GM12878 (cell line): ENCODE data around the gene EFCAB9. TPM values are rescaled to one million over a fixed set of nuclear protein-coding genes. Genes with fewer than 3 reads are reported as not detected.

Experiments
- ATAC-seq: fragments of 200-7000 bp; cut with Tn5 transposase; 3 replicates; pipeline ENCODE4 v1.9.1; 2020; ENCODE audit warnings: mild to moderate bottlenecking, moderate library complexity
- BruUV-seq: library from RNA; stranded (reverse); fragments of 400-500 nt; replicated peaks from 2 replicates; lab custom pipeline; 2021; lab: Mats Ljungman, UMichigan
- CTCF ChIA-PET: fragments of 300-600 bp; sonication (Branson Sonifier 250); formaldehyde crosslinking; extraction: SDS; loops from one replicate; lab custom pipeline; 2021; ENCODE audit warnings: inconsistent platforms; lab: Yijun Ruan, JAX
- POLR2A ChIA-PET: fragments of 350-600 bp; formaldehyde crosslinking; extraction: SDS; loops from one replicate; lab custom pipeline; 2021; ENCODE audit warnings: inconsistent platforms; lab: Charles Lee
- RAD21 ChIA-PET: fragments of 300-600 bp; sonication (Branson Sonifier 250); formaldehyde crosslinking; loops from one replicate; lab custom pipeline; 2023; ENCODE audit warnings: antibody characterized with exemption; ENCODE audit not compliant: unreplicated experiment; lab: Charles Lee
- SMC1A ChIA-PET: fragments of 300-600 bp; sonication (Branson Sonifier 250); formaldehyde crosslinking; loops from one replicate; lab custom pipeline; 2023; ENCODE audit not compliant: unreplicated experiment, uncharacterized antibody; lab: Charles Lee
- DNase-seq: peaks from one replicate; pipeline ENCODE4 v3.0.0-alpha.2; 2011; ENCODE audit warnings: low read depth, low spot score
- FAIRE-seq: peaks from 3 replicates; lab custom pipeline; 2011; peaks lifted over from hg19 to GRCh38; lab: Jason Lieb, UNC
- H2AFZ ChIP-seq: 2 replicates; pipeline ENCODE4 v1.6.0; 2011; ENCODE audit warnings: low read depth, low read length, control low read depth; ENCODE audit not compliant: control insufficient read depth
- H3K27ac ChIP-seq: 2 replicates; pipeline ENCODE4 v1.5.1; 2011; ENCODE audit warnings: control low read depth; ENCODE audit not compliant: control insufficient read depth, insufficient read depth
- H3K27me3 ChIP-seq, 2 experiments: replicated peaks in 1 of 2; 2 replicates each; pipeline versions ENCODE4 v1.6.0 to v1.6.1; 2011; ENCODE audit warnings: low read length in 1 of 2; ENCODE audit not compliant: control insufficient read depth in 2 of 2, insufficient read depth in 2 of 2
- H3K36me3 ChIP-seq, 2 experiments: 2 replicates each; pipeline ENCODE4 v1.5.1; 2011; ENCODE audit warnings: low read length in 1 of 2; ENCODE audit not compliant: control insufficient read depth in 2 of 2, insufficient read depth in 2 of 2
- H3K4me1 ChIP-seq: 2 replicates; pipeline ENCODE4 v1.6.1; 2011; ENCODE audit warnings: mild to moderate bottlenecking, low read length, moderate library complexity, mixed read lengths; ENCODE audit not compliant: control insufficient read depth, insufficient read depth
- H3K4me2 ChIP-seq: 2 replicates; pipeline ENCODE4 v1.6.0; 2011; ENCODE audit warnings: control low read depth; ENCODE audit not compliant: control insufficient read depth, insufficient read depth
- H3K4me3 ChIP-seq: fragments of 200-600 bp; sonication (generic); 2 replicates; pipeline ENCODE4 v1.5.1; 2016
- H3K79me2 ChIP-seq: 2 replicates; pipeline ENCODE4 v1.6.0; 2011; ENCODE audit warnings: low read length; ENCODE audit not compliant: control insufficient read depth, insufficient read depth
- H3K9ac ChIP-seq: 2 replicates; pipeline ENCODE4 v1.8.0; 2011; ENCODE audit warnings: low read length, control low read depth, mixed read lengths; ENCODE audit not compliant: control insufficient read depth, insufficient read depth
- H3K9me3 ChIP-seq: replicated peaks from 3 replicates; pipeline ENCODE4 v1.5.1; 2011; ENCODE audit warnings: mild to moderate bottlenecking, low read length; ENCODE audit not compliant: control insufficient read depth, insufficient read depth
- H4K20me1 ChIP-seq: 2 replicates; pipeline ENCODE4 v1.6.0; 2011; ENCODE audit not compliant: control insufficient read depth, insufficient read depth
- BCL3 ChIP-seq: IDR thresholded peaks from 2 replicates; pipeline ENCODE4 v1.6.1; 2011; ENCODE audit warnings: borderline replicate concordance, low read depth, mild to moderate bottlenecking, moderate library complexity, low read length; ENCODE audit not compliant: insufficient read depth, poor library complexity, severe bottlenecking
- BHLHE40 ChIP-seq, 2 experiments: fragments of 450-650 bp in 1 of 2; IDR thresholded peaks; 2 replicates each; pipeline ENCODE4 v1.6.1; 2011 to 2017; ENCODE audit warnings: low read depth in 2 of 2, borderline replicate concordance in 1 of 2, improper control_type of control experiment in 1 of 2, low read length in 1 of 2, mild to moderate bottlenecking in 1 of 2
- KAT2A ChIP-seq: conservative IDR thresholded peaks from 2 replicates; pipeline ENCODE4 v1.6.1; 2011; ENCODE audit warnings: low read depth, low read length; ENCODE audit not compliant: control insufficient read depth
- MEF2A ChIP-seq: IDR thresholded peaks from 2 replicates; pipeline ENCODE4 v1.6.1; 2011; ENCODE audit warnings: low read depth, mild to moderate bottlenecking, low read length, moderate library complexity; ENCODE audit not compliant: insufficient read depth
- MLLT1 ChIP-seq: fragments of 450-650 bp; IDR thresholded peaks from 2 replicates; pipeline ENCODE4 v1.6.1; 2016; ENCODE audit warnings: mild to moderate bottlenecking
- NR2C1 ChIP-seq: fragments of 450-650 bp; IDR thresholded peaks from 2 replicates; pipeline ENCODE4 v1.6.1; 2017; ENCODE audit warnings: antibody characterized with exemption, mild to moderate bottlenecking, moderate library complexity
- NR2F1 ChIP-seq: fragments of 450-650 bp; conservative IDR thresholded peaks from 2 replicates; pipeline ENCODE4 v1.6.1; 2017; ENCODE audit warnings: mild to moderate bottlenecking
- PBX3 ChIP-seq: IDR thresholded peaks from 2 replicates; pipeline ENCODE4 v1.6.1; 2011; ENCODE audit warnings: mild to moderate bottlenecking, low read depth, low read length, moderate library complexity; ENCODE audit not compliant: insufficient replicate concordance
- POU2F2 ChIP-seq: IDR thresholded peaks from 3 replicates; pipeline ENCODE4 v1.6.1; 2011; ENCODE audit warnings: low read depth, mild to moderate bottlenecking, low read length, borderline replicate concordance
- RAD21 ChIP-seq: IDR thresholded peaks from 2 replicates; pipeline ENCODE4 v1.6.1; 2011; ENCODE audit warnings: mild to moderate bottlenecking, low read depth, low read length, moderate library complexity; ENCODE audit not compliant: insufficient read depth
- RCOR1 ChIP-seq: conservative IDR thresholded peaks from 2 replicates; pipeline ENCODE4 v1.6.1; 2012; ENCODE audit warnings: low read depth, low read length, improper control_type of control experiment
- SPI1 ChIP-seq: IDR thresholded peaks from 2 replicates; pipeline ENCODE4 v1.6.1; 2011; ENCODE audit warnings: low read depth, mild to moderate bottlenecking, low read length, moderate library complexity, borderline replicate concordance; ENCODE audit not compliant: insufficient read depth
- SUZ12 ChIP-seq: fragments of 200-600 bp; sonication (generic); IDR thresholded peaks from one replicate; pipeline ENCODE4 v1.6.1; 2018; ENCODE audit warnings: antibody characterized with exemption, mild to moderate bottlenecking; ENCODE audit not compliant: unreplicated experiment
- TBL1XR1 ChIP-seq: IDR thresholded peaks from 2 replicates; pipeline ENCODE4 v1.6.1; 2012; ENCODE audit warnings: low read depth, low read length, improper control_type of control experiment
- TCF12 ChIP-seq: IDR thresholded peaks from 2 replicates; pipeline ENCODE4 v1.6.1; 2011; ENCODE audit warnings: low read depth, mild to moderate bottlenecking, low read length
- ZZZ3 ChIP-seq: IDR thresholded peaks from 2 replicates; pipeline ENCODE4 v1.6.1; 2011; ENCODE audit warnings: low read depth; ENCODE audit not compliant: control insufficient read depth, insufficient read length
- WGBS: methylation state at CpG from one replicate; pipeline ENCODE4 v1.1.6; 2016; ENCODE audit warnings: low lambda C conversion rate; ENCODE audit not compliant: insufficient replicate concordance, insufficient coverage; ENCODE audit errors: missing lambda C conversion rate; 5-methylcytosine and 5-hydroxymethylcytosine counted together
- in situ Hi-C: fragments of 300-500 bp; cut with MboI; formaldehyde crosslinking; loops from 9 replicates; pipeline ENCODE4 v1.14.3; 2018; ENCODE audit warnings: mixed read lengths
- intact Hi-C: fragments of 100-400 bp; cut with micrococcal nuclease; formaldehyde crosslinking; loops from one replicate; pipeline ENCODE4 v1.14.2; 2022; ENCODE audit not compliant: unreplicated experiment
- polyA plus RNA-seq, 11 experiments: library from polyadenylated mRNA; depleted of rRNA in 4 of 11; unstranded in 6 of 11; stranded (reverse) in 5 of 11; fragments of >200 nt; fragmentation: Nextera tagmentation in 4 of 11; fragmentation: Illumina TruSeq in 1 of 11; extraction: Ambion mirVana in 4 of 11; extraction: Trizol in 1 of 11; gene quantifications; 1 replicate in 1 of 11; 2 replicates in 10 of 11; pipeline versions ENCODE4 v1.2.1 to v1.2.3, GENCODE V29; 2011 to 2016; ENCODE audit warnings: inconsistent platforms in 2 of 11, missing spikeins in 2 of 11, low read depth in 1 of 11
- total RNA-seq, 4 experiments: library from RNA; depleted of rRNA in 3 of 4; stranded (reverse); fragments of >200 nt in 3 of 4; fragmentation: Illumina TruSeq in 1 of 4; extraction: Trizol in 1 of 4; gene quantifications; 2 replicates each; pipeline versions ENCODE4 v1.2.1 to v1.2.3, GENCODE V29; 2013 to 2021

Gene EFCAB9
- total and polyA plus RNA-seq, 10 of the 15 experiments (the other 5 are each of a cell fraction or from before 2014, with no cell fraction given) = 0.73 TPM; not detected in 9

- ChIA-PET CTCF (interaction anchor here (0.6 to 2.0 kb wide), 5 partner anchors 11 to 73 kb away, joined by 3 to 13 read pairs (median 3); no protein-coding TSS in a partner anchor), SMC1A (interaction anchor here (0.9 to 2.1 kb wide), 9 partner anchors 10 to 113 kb away, joined by 3 to 6 read pairs (median 3); partner anchors contain the start of gene STK10), POLR2A (interaction anchor here (0.6 to 1.4 kb wide), 4 partner anchors 10 to 829 kb away, joined by 3 to 5 read pairs (median 4); no protein-coding TSS in a partner anchor), RAD21 (interaction anchor here (0.6 to 3.1 kb wide), 4 partner anchors 37 to 1464 kb away, joined by 3 to 23 read pairs (median 4); partner anchors contain the start of gene STK10)
- Histone ChIP-seq H3K4me2 (peak overlapping the region; percentile 81), H3K79me2 (peaks cover 11% of the 10 kb centered on the region), H2AFZ (peak overlapping the region; percentile 49), H3K27me3 (no peaks in the 10 kb centered on the region), H3K4me3 (0 out of 2 replicates have a peak overlapping the region, but pooled peaks have one; percentile 5), H3K27ac (peak overlapping the region; percentile 94), H3K4me1 (peaks cover 25% of the 10 kb centered on the region), H3K9ac (peak overlapping the region; percentile 77), H4K20me1 (no peaks in the 10 kb centered on the region), H3K36me3 (peaks cover 0 to 2% of the 10 kb centered on the region in 2 experiments; a peak in 3 of 4 replicates), H3K9me3 (peaks cover 5% of the 10 kb centered on the region; the same call in 2 of the 3 replicates)
- DNase-seq (peak; percentile 95), ATAC-seq (peak; percentile 90), FAIRE-seq (peak; percentile 98)
- intact Hi-C loops (loop anchor here (1.0 to 2.0 kb wide), 4 partner anchors 36 to 91 kb away; partner anchors contain the start of genes STK10 and UBTD2), in situ Hi-C loops (no loop called here)
- 2% methylated on average over 10 of the region's 10 CpGs for WGBS
- BruUV-seq = no TSS peak
- no peak for TF ChIP-seq RAD21
- no peak for TF ChIP-seq RCOR1
- TF ChIP-seq POU2F2 = no peak
- no peak for TF ChIP-seq SUZ12
- TF ChIP-seq TCF12 = 0 out of 2 replicates have a peak, but pooled peaks have one; percentile 16
- no peak for TF ChIP-seq TBL1XR1
- peak; percentile 42; the same call in 1 of the 2 replicates for TF ChIP-seq SPI1
- peak; percentile 28; the same call in 1 of the 2 replicates for TF ChIP-seq MLLT1
- TF ChIP-seq BHLHE40 (IDR thresholded peaks at IDR 0.05; ENCODE audit: borderline replicate concordance in 1 of 2, low read depth in 2 of 2, low read length in 1 of 2) = peak in 1 of 2 experiments; percentile 29; a peak in 1 of 4 replicates
- TF ChIP-seq KAT2A = no peak
- no peak for TF ChIP-seq NR2F1
- TF ChIP-seq ZZZ3 = no peak
- TF ChIP-seq PBX3 = no peak
- 0 out of 2 replicates have a peak, but pooled peaks have one; percentile 34 for TF ChIP-seq MEF2A
- peak; percentile 96 for TF ChIP-seq BCL3
- no peak for TF ChIP-seq NR2C1
These were observed 30.2 kb downstream of the EFCAB9 start for GRCh38 chr5:172223901-172224873.
